H9 (cell line): ENCODE results near the gene ACAA2. TPM values are rescaled to one million over a fixed set of nuclear protein-coding genes. Genes with fewer than 3 reads are reported as not detected.

Source experiments
- DNase-seq: peaks from one replicate; pipeline ENCODE4 v3.0.0-alpha.2; 2017
- H2AFZ ChIP-seq: one replicate; pipeline ENCODE4 v1.6.1; 2013; ENCODE audit warnings: mild to moderate bottlenecking, low read length, control low read depth, moderate library complexity
- H2AK5ac ChIP-seq: 2 replicates; pipeline ENCODE4 v1.6.1; 2013; ENCODE audit warnings: low read length, control low read depth, mixed read lengths; ENCODE audit not compliant: insufficient read length
- H2BK120ac ChIP-seq: one replicate; pipeline ENCODE4 v1.6.1; 2013; ENCODE audit warnings: low read depth, mild to moderate bottlenecking, low read length, control low read depth, inconsistent platforms; ENCODE audit not compliant: poor library complexity, severe bottlenecking
- H2BK12ac ChIP-seq: 2 replicates; pipeline ENCODE4 v1.6.1; 2013; ENCODE audit warnings: low read length, control low read depth, mixed read lengths, low read depth; ENCODE audit not compliant: insufficient read length
- H2BK15ac ChIP-seq: 2 replicates; pipeline ENCODE4 v1.6.1; 2013; ENCODE audit warnings: low read depth, low read length, control low read depth
- H2BK20ac ChIP-seq: one replicate; pipeline ENCODE4 v1.6.1; 2013; ENCODE audit warnings: low read depth, mild to moderate bottlenecking, low read length, control low read depth, inconsistent platforms; ENCODE audit not compliant: poor library complexity, severe bottlenecking
- H2BK5ac ChIP-seq: 2 replicates; pipeline ENCODE4 v1.6.1; 2013; ENCODE audit warnings: low read length, control low read depth, mixed read lengths; ENCODE audit not compliant: insufficient read length
- H3K14ac ChIP-seq: 2 replicates; pipeline ENCODE4 v1.6.1; 2013; ENCODE audit warnings: low read length, control low read depth; ENCODE audit not compliant: insufficient read depth
- H3K18ac ChIP-seq: 2 replicates; pipeline ENCODE4 v1.6.1; 2013; ENCODE audit warnings: low read depth, mild to moderate bottlenecking, mixed read lengths, low read length, control low read depth; ENCODE audit not compliant: insufficient read length
- H3K23ac ChIP-seq: 2 replicates; pipeline ENCODE4 v1.6.1; 2013; ENCODE audit warnings: low read length, control low read depth, mixed read lengths, low read depth; ENCODE audit not compliant: insufficient read length
- H3K23me2 ChIP-seq: 2 replicates; pipeline ENCODE4 v1.6.1; 2013; ENCODE audit warnings: low read depth, mild to moderate bottlenecking, mixed read lengths, low read length, control low read depth; ENCODE audit not compliant: insufficient read length, poor library complexity, severe bottlenecking
- H3K27ac ChIP-seq: 2 replicates; pipeline ENCODE4 v1.5.1; 2013; ENCODE audit warnings: low read length, control low read depth, mixed read lengths, low read depth; ENCODE audit not compliant: insufficient read length
- H3K27me3 ChIP-seq: 2 replicates; pipeline ENCODE4 v1.6.1; 2013; ENCODE audit warnings: low read length, control low read depth, inconsistent platforms; ENCODE audit not compliant: insufficient read depth
- H3K4ac ChIP-seq: 2 replicates; pipeline ENCODE4 v1.6.1; 2013; ENCODE audit warnings: low read depth, mild to moderate bottlenecking, control low read depth, inconsistent platforms, low read length, moderate library complexity
- H3K4me1 ChIP-seq: 2 replicates; pipeline ENCODE4 v1.6.1; 2013; ENCODE audit warnings: low read length, control low read depth, inconsistent platforms; ENCODE audit not compliant: insufficient read depth
- H3K4me2 ChIP-seq: 2 replicates; pipeline ENCODE4 v1.6.1; 2013; ENCODE audit warnings: low read length, control low read depth, mixed read lengths; ENCODE audit not compliant: insufficient read length, insufficient read depth
- H3K56ac ChIP-seq: 2 replicates; pipeline ENCODE4 v1.6.1; 2013; ENCODE audit warnings: low read depth, mild to moderate bottlenecking, mixed read lengths, low read length, control low read depth; ENCODE audit not compliant: insufficient read length
- H3K79me1 ChIP-seq: 2 replicates; pipeline ENCODE4 v1.6.1; 2013; ENCODE audit warnings: low read depth, mild to moderate bottlenecking, moderate library complexity, low read length, control low read depth, inconsistent platforms; ENCODE audit not compliant: insufficient read depth, poor library complexity, severe bottlenecking
- H3K79me2 ChIP-seq: 2 replicates; pipeline ENCODE4 v1.6.1; 2013; ENCODE audit warnings: low read length, control low read depth, inconsistent platforms; ENCODE audit not compliant: insufficient read depth
- H3K9ac ChIP-seq: 2 replicates; pipeline ENCODE4 v1.6.1; 2013; ENCODE audit warnings: low read length, control low read depth, mixed read lengths; ENCODE audit not compliant: insufficient read length; ENCODE audit errors: extremely low read depth
- H3K9me3 ChIP-seq: one replicate; pipeline ENCODE4 v1.6.1; 2013; ENCODE audit warnings: low read depth, low read length, inconsistent platforms; ENCODE audit not compliant: control insufficient read depth
- H3T11ph ChIP-seq: one replicate; pipeline ENCODE4 v1.6.1; 2013; ENCODE audit warnings: mild to moderate bottlenecking, low read length, control low read depth, inconsistent platforms
- H4K20me1 ChIP-seq: one replicate; pipeline ENCODE4 v1.6.1; 2013; ENCODE audit not compliant: control insufficient read depth, insufficient read length, insufficient read depth
- H4K5ac ChIP-seq: 2 replicates; pipeline ENCODE4 v1.6.1; 2013; ENCODE audit warnings: low read depth, mild to moderate bottlenecking, mixed read lengths, low read length, control low read depth; ENCODE audit not compliant: insufficient read length
- H4K8ac ChIP-seq: replicated peaks from 2 replicates; pipeline ENCODE4 v1.6.1; 2013; ENCODE audit warnings: low read length, control low read depth, mixed read lengths, low read depth; ENCODE audit not compliant: insufficient read length
- H4K91ac ChIP-seq: 2 replicates; pipeline ENCODE4 v1.6.1; 2013; ENCODE audit warnings: low read depth, mild to moderate bottlenecking, moderate library complexity, mixed read lengths, low read length, control low read depth; ENCODE audit not compliant: insufficient read length
- H3K27ac Mint-ChIP-seq, 3 experiments: 2 replicates in 2 of 3; 3 replicates in 1 of 3; pipeline ENCODE4 v1.8.0; 2020 to 2021; ENCODE audit warnings: mixed read lengths in 3 of 3, mild to moderate bottlenecking in 1 of 3, moderate library complexity in 1 of 3
- H3K27me3 Mint-ChIP-seq: 2 replicates; pipeline ENCODE4 v1.8.0; 2021; ENCODE audit warnings: low read depth, mild to moderate bottlenecking, moderate library complexity, mixed read lengths
- H3K36me3 Mint-ChIP-seq, 3 experiments: 2 replicates in 2 of 3; 3 replicates in 1 of 3; pipeline ENCODE4 v1.8.0; 2020 to 2021; ENCODE audit warnings: low read depth in 3 of 3, mixed read lengths in 3 of 3; ENCODE audit not compliant: insufficient read depth in 1 of 3
- H3K4me1 Mint-ChIP-seq, 2 experiments: 2 replicates each; pipeline ENCODE4 v1.8.0; 2020; ENCODE audit warnings: mixed read lengths in 2 of 2
- H3K4me3 Mint-ChIP-seq, 2 experiments: 2 replicates in 1 of 2; 3 replicates in 1 of 2; pipeline ENCODE4 v1.8.0; 2020 to 2021; ENCODE audit warnings: mild to moderate bottlenecking in 2 of 2, mixed read lengths in 2 of 2, moderate library complexity in 1 of 2
- H3K9me3 Mint-ChIP-seq, 2 experiments: 2 replicates in 1 of 2; 3 replicates in 1 of 2; pipeline ENCODE4 v1.8.0; 2020; ENCODE audit warnings: mild to moderate bottlenecking in 2 of 2, mixed read lengths in 2 of 2, moderate library complexity in 1 of 2
- WGBS: extraction: QIAGEN DNeasy Blood & Tissue Kit; methylation state at CpG from one replicate; pipeline ENCODE4 v1.1.7; 2013; ENCODE audit warnings: missing lambda C conversion rate, low lambda C conversion rate, mixed read lengths; ENCODE audit not compliant: insufficient read length; ENCODE audit errors: extremely low coverage; 5-methylcytosine and 5-hydroxymethylcytosine counted together
- total RNA-seq: library from RNA; stranded (reverse); gene quantifications from 2 replicates; pipeline ENCODE4 v1.2.1, GENCODE V29; 2021
- TF ChIP-seq, protein P1 (sequence below): fragments of 200-600 bp; sonication (generic); conservative IDR thresholded peaks from 3 replicates; pipeline ENCODE4 v1.8.0; 2021; ENCODE audit warnings: antibody characterized with exemption, mild to moderate bottlenecking

Gene ACAA2
- total RNA-seq, 1 experiment from 2014 or later: 115 TPM

DNA sequence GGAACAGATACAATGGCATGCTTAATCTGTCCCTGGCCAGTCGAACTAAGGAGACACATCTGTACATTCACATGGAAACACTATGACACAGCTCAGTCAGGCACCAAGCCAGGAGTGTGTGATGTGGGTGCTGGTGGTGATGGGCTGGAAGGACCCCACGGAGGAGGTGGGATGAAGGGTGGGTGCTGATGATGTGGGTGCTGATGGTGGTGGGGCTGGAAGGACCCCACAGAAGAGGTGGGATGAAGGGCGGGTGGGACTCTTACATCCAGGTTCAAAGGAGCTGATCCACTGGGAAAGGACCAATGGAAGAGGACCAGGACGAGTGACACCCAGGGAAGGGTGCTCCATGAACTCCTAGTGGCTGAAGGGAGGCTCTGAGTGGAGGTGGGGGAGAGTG lies 34.8 kb upstream of the ACAA2 start:
- no peak for DNase-seq
- H2BK5ac ChIP-seq: no peak overlapping the region
- no peak overlapping the region for H3K14ac ChIP-seq
- Mint-ChIP-seq H3K9me3 (no peaks in the 10 kb centered on the region), H3K27ac (peak overlapping the region in 1 of 3 experiments; percentile 93; a peak in 2 of 7 replicates), H3K4me3 (no peak overlapping the region), H3K4me1 (peaks cover 46 to 47% of the 10 kb centered on the region in 2 experiments), H3K36me3 (peaks cover 0 to 6% (median 0%) of the 10 kb centered on the region in 3 experiments; a peak in 4 of 7 replicates), H3K27me3 (no peaks in the 10 kb centered on the region; the same call in none of the 2 replicates)
- H4K20me1 ChIP-seq: no peaks in the 10 kb centered on the region
- H3K79me2 ChIP-seq: no peaks in the 10 kb centered on the region
- no peak overlapping the region for H3K4ac ChIP-seq
- no peaks in the 10 kb centered on the region for H3K23me2 ChIP-seq
- TF ChIP-seq, protein P1, sequence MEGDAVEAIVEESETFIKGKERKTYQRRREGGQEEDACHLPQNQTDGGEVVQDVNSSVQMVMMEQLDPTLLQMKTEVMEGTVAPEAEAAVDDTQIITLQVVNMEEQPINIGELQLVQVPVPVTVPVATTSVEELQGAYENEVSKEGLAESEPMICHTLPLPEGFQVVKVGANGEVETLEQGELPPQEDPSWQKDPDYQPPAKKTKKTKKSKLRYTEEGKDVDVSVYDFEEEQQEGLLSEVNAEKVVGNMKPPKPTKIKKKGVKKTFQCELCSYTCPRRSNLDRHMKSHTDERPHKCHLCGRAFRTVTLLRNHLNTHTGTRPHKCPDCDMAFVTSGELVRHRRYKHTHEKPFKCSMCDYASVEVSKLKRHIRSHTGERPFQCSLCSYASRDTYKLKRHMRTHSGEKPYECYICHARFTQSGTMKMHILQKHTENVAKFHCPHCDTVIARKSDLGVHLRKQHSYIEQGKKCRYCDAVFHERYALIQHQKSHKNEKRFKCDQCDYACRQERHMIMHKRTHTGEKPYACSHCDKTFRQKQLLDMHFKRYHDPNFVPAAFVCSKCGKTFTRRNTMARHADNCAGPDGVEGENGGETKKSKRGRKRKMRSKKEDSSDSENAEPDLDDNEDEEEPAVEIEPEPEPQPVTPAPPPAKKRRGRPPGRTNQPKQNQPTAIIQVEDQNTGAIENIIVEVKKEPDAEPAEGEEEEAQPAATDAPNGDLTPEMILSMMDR: no peak
- no peak overlapping the region for H4K5ac ChIP-seq
- no peak overlapping the region for H2BK12ac ChIP-seq
- H3K79me1 ChIP-seq: no peaks in the 10 kb centered on the region
- H3T11ph ChIP-seq: no peak overlapping the region
- no peaks in the 10 kb centered on the region for H3K9me3 ChIP-seq
- H3K4me1 ChIP-seq: peaks cover 3% of the 10 kb centered on the region; the same call in 1 of the 2 replicates
- H3K4me2 ChIP-seq: no peak overlapping the region
- no peak overlapping the region for H2BK20ac ChIP-seq
- H3K18ac ChIP-seq: no peak overlapping the region
- no peak overlapping the region for H4K91ac ChIP-seq
- H3K9ac ChIP-seq: no peak overlapping the region
- H3K23ac ChIP-seq: no peak overlapping the region
- H2AK5ac ChIP-seq: no peak overlapping the region
- no peak overlapping the region for H2AFZ ChIP-seq
- no peak overlapping the region for H2BK120ac ChIP-seq
- WGBS: no CpG with 5 or more reads among the region's 4 CpGs
- H3K27me3 ChIP-seq: no peaks in the 10 kb centered on the region
- no peak overlapping the region for H3K56ac ChIP-seq
- H2BK15ac ChIP-seq: no peak overlapping the region
- H3K27ac ChIP-seq: no peak overlapping the region
- no peak overlapping the region for H4K8ac ChIP-seq
